Measurements from ENCODE around the gene TM4SF5. TPM values are rescaled to one million over a fixed set of nuclear protein-coding genes. Genes with fewer than 3 reads are reported as not detected.

Gene TM4SF5
- total RNA-seq, 4 donors from 2014 or later, result not detected

DNA sequence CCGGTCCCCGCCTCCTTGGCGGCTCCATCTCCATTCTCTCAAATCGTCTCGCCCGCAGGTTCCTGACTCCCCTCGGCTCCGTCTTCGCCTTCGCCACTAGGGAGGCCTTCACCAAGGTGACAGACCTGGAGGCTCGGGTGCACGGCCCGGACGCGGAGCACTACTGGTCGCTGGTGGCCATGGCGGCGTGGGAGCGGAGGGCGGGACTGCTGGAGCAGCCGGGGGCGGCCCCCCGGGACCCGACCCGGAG is 17.9 kb downstream of the TM4SF5 start:
- DNase-seq (ENCODE audit: low spot score in 2 of 2), result no peak
- Histone ChIP-seq H3K36me3 (no peaks in the 10 kb centered on the region), H3K4me1 (peaks cover 0 to 48% (median 27%) of the 10 kb centered on the region in 4 donors), H3K9me3 (no peaks in the 10 kb centered on the region), H3K4me3 (peak overlapping the region; percentile 65 to 92 (median 76)), H3K27me3 (peaks cover 0 to 16% of the 10 kb centered on the region in 2 donors), H3K27ac (peak overlapping the region; percentile 87 to 95 (median 92))
- 0 to 1% methylated on average over 10 to 20 of the region's 25 CpGs for WGBS, 2 donors
- TF ChIP-seq, protein P1, sequence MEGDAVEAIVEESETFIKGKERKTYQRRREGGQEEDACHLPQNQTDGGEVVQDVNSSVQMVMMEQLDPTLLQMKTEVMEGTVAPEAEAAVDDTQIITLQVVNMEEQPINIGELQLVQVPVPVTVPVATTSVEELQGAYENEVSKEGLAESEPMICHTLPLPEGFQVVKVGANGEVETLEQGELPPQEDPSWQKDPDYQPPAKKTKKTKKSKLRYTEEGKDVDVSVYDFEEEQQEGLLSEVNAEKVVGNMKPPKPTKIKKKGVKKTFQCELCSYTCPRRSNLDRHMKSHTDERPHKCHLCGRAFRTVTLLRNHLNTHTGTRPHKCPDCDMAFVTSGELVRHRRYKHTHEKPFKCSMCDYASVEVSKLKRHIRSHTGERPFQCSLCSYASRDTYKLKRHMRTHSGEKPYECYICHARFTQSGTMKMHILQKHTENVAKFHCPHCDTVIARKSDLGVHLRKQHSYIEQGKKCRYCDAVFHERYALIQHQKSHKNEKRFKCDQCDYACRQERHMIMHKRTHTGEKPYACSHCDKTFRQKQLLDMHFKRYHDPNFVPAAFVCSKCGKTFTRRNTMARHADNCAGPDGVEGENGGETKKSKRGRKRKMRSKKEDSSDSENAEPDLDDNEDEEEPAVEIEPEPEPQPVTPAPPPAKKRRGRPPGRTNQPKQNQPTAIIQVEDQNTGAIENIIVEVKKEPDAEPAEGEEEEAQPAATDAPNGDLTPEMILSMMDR (IDR thresholded peaks at IDR 0.05), result no peak
- TF ChIP-seq EP300 (IDR thresholded peaks at IDR 0.05) (no peak), POLR2A (IDR thresholded peaks at IDR 0.05) (no peak)

- Histone ChIP-seq H3K36me3 (no peaks in the 10 kb centered on the region), H3K27me3 (peaks cover 0 to 13% of the 10 kb centered on the region in 2 donors), H3K27ac (peak overlapping the region; percentile 87 to 95 (median 92)), H3K4me3 (peak overlapping the region; percentile 65 to 92 (median 76)), H3K9me3 (no peaks in the 10 kb centered on the region), H3K4me1 (peaks cover 0 to 46% (median 27%) of the 10 kb centered on the region in 4 donors)
- 0% methylated on average over 50 to 73 of the region's 91 CpGs for WGBS, 2 donors
- TF ChIP-seq EP300 (IDR thresholded peaks at IDR 0.05), result peak in 1 of 2 donors; percentile 88
- TF ChIP-seq, protein P1 (IDR thresholded peaks at IDR 0.05), result peak; percentile 82 to 97 (median 84)
- TF ChIP-seq POLR2A (IDR thresholded peaks at IDR 0.05), result peak; percentile 41 to 83
- DNase-seq (ENCODE audit: low spot score in 2 of 2), result peak; percentile 64 to 66
Measured at GRCh38 chr17:4789951-4790704, 18.4 kb downstream of the TM4SF5 start.

- Histone ChIP-seq H3K27ac (peak overlapping the region; percentile 87 to 95 (median 92)), H3K36me3 (no peaks in the 10 kb centered on the region)
- TF ChIP-seq, protein P1 (IDR thresholded peaks at IDR 0.05), result no peak
- no peak for TF ChIP-seq POLR2A (IDR thresholded peaks at IDR 0.05)
- no peak for TF ChIP-seq EP300 (IDR thresholded peaks at IDR 0.05)
Measured at GRCh38 chr17:4790705-4791088, 19.0 kb downstream of the TM4SF5 start.

GRCh38 chr17:4795168-4795567 is 23.5 kb downstream of the TM4SF5 start:
- peaks cover 0 to 30% (median 0%) of the 10 kb centered on the region in 3 donors for H3K36me3 ChIP-seq
- no peak overlapping the region for H3K4me3 ChIP-seq
- 90 to 92% methylated on average over 1 of the region's 1 CpG for WGBS, 2 donors
- no peaks in the 10 kb centered on the region for H3K27me3 ChIP-seq
- peaks cover 0 to 14% (median 10%) of the 10 kb centered on the region in 4 donors for H3K4me1 ChIP-seq
- DNase-seq (ENCODE audit: low spot score in 2 of 2), result no peak
- peak overlapping the region in 3 of 4 donors; percentile 75 to 88 (median 85) for H3K27ac ChIP-seq
- no peaks in the 10 kb centered on the region for H3K9me3 ChIP-seq
- TF ChIP-seq EP300 (IDR thresholded peaks at IDR 0.05) (no peak), POLR2A (IDR thresholded peaks at IDR 0.05) (no peak)
- TF ChIP-seq, protein P1 (IDR thresholded peaks at IDR 0.05), result no peak

More at GRCh38 chr17:4790705-4791088, 19.0 kb downstream of the TM4SF5 start:
- peak overlapping the region; percentile 65 to 92 (median 76) for H3K4me3 ChIP-seq
- H3K9me3 ChIP-seq, result no peaks in the 10 kb centered on the region
- DNase-seq (ENCODE audit: low spot score in 2 of 2), result no peak
- peaks cover 0 to 40% (median 24%) of the 10 kb centered on the region in 4 donors for H3K4me1 ChIP-seq
- H3K27me3 ChIP-seq, result peaks cover 0 to 7% of the 10 kb centered on the region in 2 donors
- 43 to 64% methylated on average over 7 of the region's 7 CpGs for WGBS, 2 donors

DNA sequence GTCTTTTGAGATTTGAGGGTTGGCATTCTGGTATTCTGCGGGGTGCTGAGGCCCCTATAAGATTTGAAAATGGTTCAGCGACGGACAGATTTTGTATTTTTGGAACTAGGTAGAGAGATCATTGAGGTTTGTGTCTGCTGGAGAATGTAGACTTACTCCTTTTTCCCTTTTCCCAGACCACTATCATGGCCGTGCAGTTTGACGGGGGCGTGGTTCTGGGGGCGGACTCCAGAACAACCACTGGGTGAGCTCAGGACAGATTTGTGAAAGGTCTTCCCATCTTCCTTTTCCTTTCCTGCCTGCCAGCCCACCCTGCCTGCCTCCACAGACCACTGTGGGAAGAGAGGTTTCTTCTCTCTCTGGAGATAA is 24.9 kb downstream of the TM4SF5 start:
- TF ChIP-seq, protein P1 (IDR thresholded peaks at IDR 0.05), result no peak
- no peak for TF ChIP-seq EP300 (IDR thresholded peaks at IDR 0.05)
- TF ChIP-seq POLR2A (IDR thresholded peaks at IDR 0.05), result no peak
- Histone ChIP-seq H3K27ac (peak overlapping the region; percentile 3 to 89 (median 80)), H3K36me3 (peaks cover 0 to 40% (median 0%) of the 10 kb centered on the region in 3 donors), H3K27me3 (no peaks in the 10 kb centered on the region), H3K4me1 (peaks cover 0 to 14% (median 8%) of the 10 kb centered on the region in 4 donors), H3K4me3 (peak overlapping the region; percentile 52 to 87 (median 66)), H3K9me3 (no peaks in the 10 kb centered on the region)
- 0 to 1% methylated on average over 7 of the region's 7 CpGs for WGBS, 2 donors
- no peak for DNase-seq (ENCODE audit: low spot score in 2 of 2)

Data from tibial nerve (tissue), 4 donors.